Measurements from ENCODE around the gene BIRC6.

The BIRC6 gene

GRCh38 chr2:32446369-32446768 is 89.5 kb downstream of the BIRC6 start:
- no peak overlapping the region for H3K4me3 ChIP-seq (ENCODE audit: low read length)
- peaks cover 69% of the 10 kb centered on the region for H3K36me3 ChIP-seq (ENCODE audit: control insufficient read depth, low read length)
- H3K4me2 ChIP-seq (ENCODE audit: low read length), result no peak overlapping the region
- no peaks in the 10 kb centered on the region for H3K27me3 ChIP-seq (ENCODE audit: control insufficient read depth, low read length)
- no peaks in the 10 kb centered on the region for H3F3A ChIP-seq (ENCODE audit: control insufficient read depth, insufficient read depth)
- no peaks in the 10 kb centered on the region for H3K9me2 ChIP-seq (replicated peaks; ENCODE audit: control insufficient read depth, low read length)
- no peaks in the 10 kb centered on the region for H3K9me3 ChIP-seq (ENCODE audit: control insufficient read depth, insufficient read depth, low read length)
- no peak for TF ChIP-seq EZH2phosphoT487 (IDR thresholded peaks at IDR 0.05; ENCODE audit: borderline replicate concordance, low read length)
- no peak for TF ChIP-seq CTCF (IDR thresholded peaks at IDR 0.05; ENCODE audit: low read depth, low read length, poor library complexity, severe bottlenecking)
- H3K79me2 ChIP-seq (ENCODE audit: control insufficient read depth, low read length), result no peaks in the 10 kb centered on the region
- no peak overlapping the region for H3K27ac ChIP-seq (ENCODE audit: low read depth, low read length)
- H4K20me1 ChIP-seq (ENCODE audit: control insufficient read depth, insufficient read depth, low read depth, low read length), result no peaks in the 10 kb centered on the region
- no peaks in the 10 kb centered on the region for H3K4me1 ChIP-seq (ENCODE audit: control insufficient read depth, low read length)

- H3K79me2 ChIP-seq (ENCODE audit: control insufficient read depth, low read length), result no peaks in the 10 kb centered on the region
- H3K4me1 ChIP-seq (ENCODE audit: control insufficient read depth, low read length), result no peaks in the 10 kb centered on the region
- H3F3A ChIP-seq (ENCODE audit: control insufficient read depth, insufficient read depth), result no peaks in the 10 kb centered on the region
- H3K36me3 ChIP-seq (ENCODE audit: control insufficient read depth, low read length), result peaks cover 47% of the 10 kb centered on the region
- H3K4me3 ChIP-seq (ENCODE audit: low read length), result no peak overlapping the region
- H3K9me2 ChIP-seq (replicated peaks; ENCODE audit: control insufficient read depth, low read length), result no peaks in the 10 kb centered on the region
- no peaks in the 10 kb centered on the region for H3K27me3 ChIP-seq (ENCODE audit: control insufficient read depth, low read length)
- TF ChIP-seq EZH2phosphoT487 (IDR thresholded peaks at IDR 0.05; ENCODE audit: borderline replicate concordance, low read length) (no peak), CTCF (IDR thresholded peaks at IDR 0.05; ENCODE audit: low read depth, low read length, poor library complexity, severe bottlenecking) (no peak)
- H3K27ac ChIP-seq (ENCODE audit: low read depth, low read length), result no peak overlapping the region
- H3K4me2 ChIP-seq (ENCODE audit: low read length), result no peak overlapping the region
- H3K9me3 ChIP-seq (ENCODE audit: control insufficient read depth, insufficient read depth, low read length), result no peaks in the 10 kb centered on the region
- no peaks in the 10 kb centered on the region for H4K20me1 ChIP-seq (ENCODE audit: control insufficient read depth, insufficient read depth, low read depth, low read length)
Measured at GRCh38 chr2:32450851-32451250, 94.0 kb downstream of the BIRC6 start.

DNA sequence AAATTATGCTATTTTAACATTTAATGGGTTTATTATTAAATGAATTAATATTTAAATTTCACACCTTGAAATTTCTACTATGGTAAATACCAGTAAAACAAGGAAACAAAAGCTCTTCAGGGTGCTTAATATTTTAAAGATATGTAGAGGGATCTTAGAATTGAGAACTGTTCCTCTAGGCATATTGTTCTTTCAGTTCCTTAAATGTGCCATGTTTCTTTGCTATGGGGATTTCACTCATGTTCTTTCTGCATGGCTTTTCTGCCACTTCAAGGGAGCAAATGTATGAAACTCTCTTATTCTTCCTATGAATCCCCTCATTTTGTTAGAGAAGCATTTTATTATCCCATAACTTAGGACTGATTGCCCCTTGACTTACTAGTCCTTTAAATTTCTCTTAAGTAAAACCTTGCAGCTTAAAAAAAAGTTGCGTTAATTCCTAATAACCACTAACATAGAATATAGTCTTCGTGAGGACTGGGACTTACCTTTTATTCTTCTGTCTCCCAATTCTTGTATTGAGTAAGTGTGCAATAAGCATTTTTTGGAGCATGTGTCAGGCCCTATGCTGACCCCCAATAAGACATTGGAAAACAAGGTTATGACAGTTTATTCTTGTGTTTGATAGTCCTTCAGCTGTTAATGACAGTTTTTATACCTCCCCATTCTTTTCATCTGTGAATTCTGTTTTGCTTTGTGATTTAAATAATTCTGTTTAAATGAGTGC is 95.7 kb downstream of the BIRC6 start:
- H3K4me3 ChIP-seq (ENCODE audit: low read length), result no peak overlapping the region
- no peaks in the 10 kb centered on the region for H3K27me3 ChIP-seq (ENCODE audit: control insufficient read depth, low read length)
- H3K27ac ChIP-seq (ENCODE audit: low read depth, low read length), result no peak overlapping the region
- no peaks in the 10 kb centered on the region for H3K9me2 ChIP-seq (replicated peaks; ENCODE audit: control insufficient read depth, low read length)
- H3K36me3 ChIP-seq (ENCODE audit: control insufficient read depth, low read length), result peaks cover 46% of the 10 kb centered on the region
- no peaks in the 10 kb centered on the region for H4K20me1 ChIP-seq (ENCODE audit: control insufficient read depth, insufficient read depth, low read depth, low read length)
- no peaks in the 10 kb centered on the region for H3K9me3 ChIP-seq (ENCODE audit: control insufficient read depth, insufficient read depth, low read length)
- no peak overlapping the region for H3K4me2 ChIP-seq (ENCODE audit: low read length)
- TF ChIP-seq CTCF (IDR thresholded peaks at IDR 0.05; ENCODE audit: low read depth, low read length, poor library complexity, severe bottlenecking) (no peak), EZH2phosphoT487 (IDR thresholded peaks at IDR 0.05; ENCODE audit: borderline replicate concordance, low read length) (no peak)
- no peaks in the 10 kb centered on the region; the same call in 1 of the 2 replicates for H3K79me2 ChIP-seq (ENCODE audit: control insufficient read depth, low read length)
- no peaks in the 10 kb centered on the region; the same call in 1 of the 2 replicates for H3F3A ChIP-seq (ENCODE audit: control insufficient read depth, insufficient read depth)
- H3K4me1 ChIP-seq (ENCODE audit: control insufficient read depth, low read length), result no peaks in the 10 kb centered on the region
